Endothelial cell of umbilical vein (primary cell): ENCODE data around the gene RTN4RL1. TPM values are rescaled to one million over a fixed set of nuclear protein-coding genes. Genes with fewer than 3 reads are reported as not detected.
A peak's percentile ranks its signal among the peaks of the same experiment; 100 is the strongest.

ENCODE experiments used
- BruUV-seq: library from RNA; stranded (reverse); fragments of 400-500 nt; replicated peaks from 2 replicates; lab custom pipeline; 2021; lab: Mats Ljungman, UMichigan
- CTCF ChIA-PET: fragments of 300-600, 350-600 bp; sonication (Branson Sonifier 250); formaldehyde crosslinking; loops from one replicate; lab custom pipeline; 2021; ENCODE audit warnings: antibody characterized with exemption, inconsistent platforms; lab: Charles Lee
- POLR2A ChIA-PET: fragments of 300-600, 350-600 bp; sonication (Branson Sonifier 250); formaldehyde crosslinking; loops from one replicate; lab custom pipeline; 2021; ENCODE audit warnings: antibody characterized with exemption, inconsistent platforms; lab: Charles Lee
- DNase-seq: peaks from one replicate; pipeline ENCODE4 v3.0.0-alpha.2; 2011; ENCODE audit warnings: low read depth, low spot score
- FAIRE-seq: peaks from 2 replicates; lab custom pipeline; 2011; peaks lifted over from hg19 to GRCh38; lab: Jason Lieb, UNC
- H2AFZ ChIP-seq: 2 replicates; pipeline ENCODE4 v1.6.0; 2012; ENCODE audit warnings: low read depth, low read length, control low read depth, inconsistent platforms
- H3K27ac ChIP-seq: 2 replicates; pipeline ENCODE4 v1.5.1; 2011; ENCODE audit warnings: low read depth, mild to moderate bottlenecking, control low read depth, low read length, moderate library complexity; ENCODE audit not compliant: insufficient read depth
- H3K27me3 ChIP-seq, 2 experiments: 2 replicates each; pipeline versions ENCODE4 v1.6.0 to v1.6.1; 2011; ENCODE audit warnings: low read length in 2 of 2, mixed read lengths in 1 of 2; ENCODE audit not compliant: control insufficient read depth in 2 of 2, insufficient read depth in 2 of 2
- H3K36me3 ChIP-seq, 2 experiments: 2 replicates in 1 of 2; 3 replicates in 1 of 2; pipeline ENCODE4 v1.5.1; 2011; ENCODE audit warnings: low read length in 2 of 2, mild to moderate bottlenecking in 1 of 2, moderate library complexity in 1 of 2; ENCODE audit not compliant: control insufficient read depth in 2 of 2, insufficient read depth in 2 of 2; ENCODE audit errors: extremely low read depth in 1 of 2
- H3K4me1 ChIP-seq: 3 replicates; pipeline ENCODE4 v1.5.1; 2011; ENCODE audit warnings: mild to moderate bottlenecking, low read length; ENCODE audit not compliant: control insufficient read depth, insufficient read depth; ENCODE audit errors: extremely low read depth
- H3K4me2 ChIP-seq: 2 replicates; pipeline ENCODE4 v1.6.1; 2011; ENCODE audit warnings: low read length, control low read depth, mixed read lengths; ENCODE audit not compliant: insufficient read depth
- H3K4me3 ChIP-seq, 3 experiments: fragments of 200-600 bp in 1 of 3; sonication (generic), shearing (Covaris generic) in 1 of 3; replicated peaks in 1 of 3; 2 replicates each; pipeline ENCODE4 v1.5.1; 2011 to 2016; ENCODE audit warnings: control low read depth in 3 of 3, low read length in 3 of 3, mild to moderate bottlenecking in 2 of 3, inconsistent platforms in 1 of 3, low read depth in 1 of 3, moderate library complexity in 1 of 3; ENCODE audit not compliant: insufficient read depth in 1 of 3
- H3K79me2 ChIP-seq: 2 replicates; pipeline ENCODE4 v1.6.0; 2012; ENCODE audit warnings: low read length, inconsistent platforms; ENCODE audit not compliant: control insufficient read depth, insufficient read depth
- H3K9ac ChIP-seq: replicated peaks from 2 replicates; pipeline ENCODE3; 2011; ENCODE audit warnings: low read length, control low read depth; ENCODE audit not compliant: insufficient read depth; ENCODE audit errors: extremely low read depth
- H3K9me1 ChIP-seq: replicated peaks from 3 replicates; pipeline ENCODE4 v1.6.0; 2011; ENCODE audit warnings: mild to moderate bottlenecking, low read length; ENCODE audit not compliant: control insufficient read depth, insufficient read depth; ENCODE audit errors: extremely low read depth
- H3K9me3 ChIP-seq: replicated peaks from 2 replicates; pipeline ENCODE4 v1.5.1; 2012; ENCODE audit warnings: low read length, inconsistent platforms; ENCODE audit not compliant: control insufficient read depth, insufficient read depth
- H4K20me1 ChIP-seq: replicated peaks from 2 replicates; pipeline ENCODE3; 2011; ENCODE audit warnings: mild to moderate bottlenecking, low read length; ENCODE audit not compliant: control insufficient read depth, insufficient read depth; ENCODE audit errors: extremely low read depth
- EZH2 ChIP-seq: IDR thresholded peaks from 2 replicates; pipeline ENCODE4 v1.6.1; 2012; ENCODE audit warnings: borderline replicate concordance, low read depth, mild to moderate bottlenecking, moderate library complexity, low read length, inconsistent platforms; ENCODE audit not compliant: severe bottlenecking
- FOS ChIP-seq: IDR thresholded peaks from 2 replicates; pipeline ENCODE4 v1.6.1; 2011; ENCODE audit warnings: mild to moderate bottlenecking, low read length, moderate library complexity, borderline replicate concordance; ENCODE audit not compliant: insufficient read depth
- GATA2 ChIP-seq: IDR thresholded peaks from 2 replicates; pipeline ENCODE4 v1.7.0; 2011; ENCODE audit warnings: low read depth, mild to moderate bottlenecking, moderate library complexity, mixed read lengths, low read length; ENCODE audit not compliant: insufficient read length, insufficient read depth
- dilution Hi-C: fragments of 300-500 bp; cut with MboI; formaldehyde crosslinking; loops from one replicate; pipeline ENCODE4 v1.15.0; 2019; ENCODE audit warnings: low sequenced_read_pairs; ENCODE audit not compliant: extremely low pct_ligation_motif_present
- intact Hi-C: fragments of 100-400 bp; cut with micrococcal nuclease; formaldehyde crosslinking; loops from one replicate; pipeline ENCODE4 v1.10.0; 2022
- polyA plus RNA-seq, 4 experiments: library from polyadenylated mRNA; depleted of rRNA in 3 of 4; stranded (reverse) in 3 of 4; unstranded in 1 of 4; fragments of >200 nt; gene quantifications; 2 replicates each; pipeline versions ENCODE4 v1.2.1 to v1.2.3, GENCODE V29; 2011 to 2012; ENCODE audit warnings: missing spikeins in 1 of 4
- total RNA-seq: library from RNA; stranded (reverse); gene quantifications from 2 replicates; pipeline ENCODE4 v1.2.3, GENCODE V29; 2021

Gene RTN4RL1
- total and polyA plus RNA-seq, 2 donors (not counting 3 experiments of a cell fraction or from before 2014, with no cell fraction given): 0.04 TPM; not detected in 1

DNA sequence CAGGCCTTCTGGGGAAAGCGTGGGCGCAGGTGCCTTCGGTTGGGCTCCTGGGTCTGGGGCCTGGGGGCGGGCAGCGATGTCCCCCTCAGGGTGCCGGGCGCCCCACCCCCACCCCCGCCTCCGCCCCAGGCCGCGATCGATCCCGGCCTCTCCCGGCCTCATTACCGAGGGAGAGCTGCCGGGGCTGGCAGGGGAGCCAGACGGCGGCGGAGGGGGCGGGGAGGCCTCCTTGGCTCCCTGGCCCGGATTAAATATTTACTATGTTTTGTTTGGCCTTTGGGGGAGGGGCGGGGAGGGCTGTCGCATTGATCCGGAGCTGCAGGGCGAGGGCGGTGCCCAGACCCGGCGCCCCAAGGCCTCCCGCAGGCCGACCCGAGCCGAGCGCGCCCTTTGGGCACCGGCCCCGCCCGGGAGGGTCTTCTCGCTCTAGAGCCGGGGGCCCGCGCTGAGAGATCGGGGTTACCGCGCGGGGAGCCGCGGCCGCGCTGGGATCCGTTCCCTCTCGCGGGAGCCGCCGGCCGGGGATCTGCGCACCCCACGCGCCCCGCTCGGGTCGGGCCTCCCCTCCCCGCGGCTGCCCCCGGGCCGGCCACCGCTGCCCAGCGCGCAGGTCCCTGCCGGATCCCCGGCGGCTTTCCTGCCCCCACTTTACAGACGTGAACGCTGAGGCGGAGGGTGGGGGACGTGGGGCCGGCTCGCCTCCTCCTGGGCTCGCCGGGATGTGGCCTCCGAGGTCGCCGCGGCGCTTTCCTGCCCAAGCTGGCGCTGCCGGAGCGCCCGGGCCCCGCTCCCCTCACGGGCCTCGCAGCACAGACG lies 27.0 kb downstream of the RTN4RL1 start:
- no peak for FAIRE-seq

GRCh38 chr17:1997289-1997926 lies 27.7 kb downstream of the RTN4RL1 start:
- peaks cover 4% of the 10 kb centered on the region for H3K4me1 ChIP-seq
- CTCF ChIA-PET: interaction anchor here (1.8 kb wide), 1 partner anchor 89 kb away, joined by 6 read pairs; no protein-coding TSS in a partner anchor
- H3K4me3 ChIP-seq: no peak overlapping the region
- no peaks in the 10 kb centered on the region for H3K36me3 ChIP-seq
- no peak overlapping the region for H2AFZ ChIP-seq
- no peaks in the 10 kb centered on the region for H3K9me1 ChIP-seq
- TF ChIP-seq FOS (no peak), EZH2 (peak; percentile 22)
- H3K9ac ChIP-seq: no peak overlapping the region
- DNase-seq (no peak), FAIRE-seq (no peak)
- H3K27me3 ChIP-seq: peaks cover 12 to 20% of the 10 kb centered on the region in 2 experiments
- intact Hi-C loops (no loop called here), dilution Hi-C loops (no loop called here)
- POLR2A ChIA-PET: no interaction called here
- BruUV-seq: no TSS peak
- H3K9me3 ChIP-seq: no peaks in the 10 kb centered on the region
- H3K79me2 ChIP-seq: no peaks in the 10 kb centered on the region
- H3K4me2 ChIP-seq: no peak overlapping the region
- H4K20me1 ChIP-seq: no peaks in the 10 kb centered on the region
- no peak overlapping the region for H3K27ac ChIP-seq

More for the DNA sequence above, 27.0 kb downstream of the RTN4RL1 start:
- Histone ChIP-seq H3K27me3 (peaks cover 12 to 20% of the 10 kb centered on the region in 2 experiments), H3K79me2 (no peaks in the 10 kb centered on the region), H3K9me3 (no peaks in the 10 kb centered on the region), H3K4me2 (no peak overlapping the region), H3K27ac (no peak overlapping the region), H3K9me1 (no peaks in the 10 kb centered on the region), H3K36me3 (no peaks in the 10 kb centered on the region), H3K9ac (no peak overlapping the region), H3K4me3 (peak overlapping the region in 1 of 3 experiments; percentile 31), H2AFZ (peak overlapping the region; percentile 30), H4K20me1 (no peaks in the 10 kb centered on the region), H3K4me1 (peaks cover 4% of the 10 kb centered on the region)
- no peak for DNase-seq
- dilution Hi-C loops (no loop called here), intact Hi-C loops (no loop called here)
- CTCF ChIA-PET: interaction anchor here (0.7 to 1.8 kb wide), 2 partner anchors 89 to 95 kb away, joined by 5 to 6 read pairs; no protein-coding TSS in a partner anchor
- POLR2A ChIA-PET: no interaction called here
- BruUV-seq: no TSS peak
- TF ChIP-seq GATA2: no peak
- peak; percentile 56 for TF ChIP-seq EZH2
